Activated B cell treated with CpG ODN at 0.5 μM for 24 hours (primary cell): ENCODE results near the gene SERPIND1. TPM values are rescaled to one million over a fixed set of nuclear protein-coding genes. Genes with fewer than 3 reads are reported as not detected.
"Not testable (repeated sequence)": the region's sequence is repeated elsewhere in the genome, so short reads cannot be mapped to it uniquely, and the experiment has no call there.

Source experiments
- ATAC-seq: fragments of 200-7000 bp; cut with Tn5 transposase; one replicate; pipeline ENCODE4 v1.10.0; 2021; ENCODE audit warnings: low read depth, mild to moderate bottlenecking, moderate library complexity
- CTCF ChIA-PET: fragments of 350-600 bp; sonication (Branson Sonifier 250); formaldehyde crosslinking; loops from one replicate; lab custom pipeline; 2021; ENCODE audit warnings: antibody characterized with exemption; lab: Charles Lee
- POLR2A ChIA-PET: fragments of 350-600 bp; sonication (Branson Sonifier 250); formaldehyde crosslinking; loops from one replicate; lab custom pipeline; 2021; ENCODE audit warnings: antibody characterized with exemption; lab: Charles Lee
- DNase-seq: peaks from one replicate; pipeline ENCODE4 v3.0.0; 2022
- H3K27ac Mint-ChIP-seq: one replicate; pipeline ENCODE4 v1.8.0; 2020; ENCODE audit warnings: mixed read lengths
- H3K27me3 Mint-ChIP-seq: one replicate; pipeline ENCODE4 v1.8.0; 2021; ENCODE audit warnings: mixed read lengths
- H3K36me3 Mint-ChIP-seq: one replicate; pipeline ENCODE4 v1.8.0; 2021; ENCODE audit warnings: low read depth, mixed read lengths
- H3K4me1 Mint-ChIP-seq: one replicate; pipeline ENCODE4 v1.8.0; 2021; ENCODE audit warnings: mixed read lengths
- H3K4me3 Mint-ChIP-seq: one replicate; pipeline ENCODE4 v1.8.0; 2020; ENCODE audit warnings: mild to moderate bottlenecking, mixed read lengths
- H3K9me3 Mint-ChIP-seq: one replicate; pipeline ENCODE4 v1.8.0; 2020; ENCODE audit warnings: mixed read lengths
- intact Hi-C: fragments of 100-400 bp; cut with micrococcal nuclease; formaldehyde crosslinking; loops from one replicate; pipeline ENCODE4 v1.15.1; 2024
- total RNA-seq: library from RNA; stranded (reverse); gene quantifications from 2 replicates; pipeline ENCODE4 v1.2.3, GENCODE V29; 2022
- TF ChIP-seq, protein P1 (sequence below): fragments of 200-600 bp; IDR thresholded peaks from one replicate; pipeline ENCODE4 v1.8.0; 2022; ENCODE audit warnings: antibody characterized with exemption, mild to moderate bottlenecking

The SERPIND1 gene
- total RNA-seq, 1 donor from 2014 or later = not detected

DNA sequence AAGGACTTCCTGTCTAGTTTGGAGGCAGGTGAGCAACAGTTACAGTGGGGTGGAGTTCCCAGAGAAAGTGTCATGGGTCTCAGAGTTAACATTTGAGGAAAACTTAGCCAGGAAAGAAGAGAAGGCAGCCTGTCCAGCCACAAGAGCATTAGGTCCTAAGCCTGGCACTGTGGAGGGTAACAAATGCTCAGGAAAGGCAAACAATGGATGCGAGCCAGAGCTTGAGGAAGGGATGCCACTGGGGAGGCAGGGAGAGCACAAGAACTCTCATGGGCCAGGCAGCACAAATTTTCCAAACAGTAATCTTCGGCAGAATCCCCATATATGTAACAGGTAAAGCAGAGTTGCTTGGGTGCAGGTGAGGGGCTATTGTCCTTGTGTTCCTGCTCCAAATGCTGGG lies 8.0 kb upstream of the SERPIND1 start:
- DNase-seq = no peak
- intact Hi-C loops = no loop called here
- TF ChIP-seq, protein P1, sequence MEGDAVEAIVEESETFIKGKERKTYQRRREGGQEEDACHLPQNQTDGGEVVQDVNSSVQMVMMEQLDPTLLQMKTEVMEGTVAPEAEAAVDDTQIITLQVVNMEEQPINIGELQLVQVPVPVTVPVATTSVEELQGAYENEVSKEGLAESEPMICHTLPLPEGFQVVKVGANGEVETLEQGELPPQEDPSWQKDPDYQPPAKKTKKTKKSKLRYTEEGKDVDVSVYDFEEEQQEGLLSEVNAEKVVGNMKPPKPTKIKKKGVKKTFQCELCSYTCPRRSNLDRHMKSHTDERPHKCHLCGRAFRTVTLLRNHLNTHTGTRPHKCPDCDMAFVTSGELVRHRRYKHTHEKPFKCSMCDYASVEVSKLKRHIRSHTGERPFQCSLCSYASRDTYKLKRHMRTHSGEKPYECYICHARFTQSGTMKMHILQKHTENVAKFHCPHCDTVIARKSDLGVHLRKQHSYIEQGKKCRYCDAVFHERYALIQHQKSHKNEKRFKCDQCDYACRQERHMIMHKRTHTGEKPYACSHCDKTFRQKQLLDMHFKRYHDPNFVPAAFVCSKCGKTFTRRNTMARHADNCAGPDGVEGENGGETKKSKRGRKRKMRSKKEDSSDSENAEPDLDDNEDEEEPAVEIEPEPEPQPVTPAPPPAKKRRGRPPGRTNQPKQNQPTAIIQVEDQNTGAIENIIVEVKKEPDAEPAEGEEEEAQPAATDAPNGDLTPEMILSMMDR = no peak
- ChIA-PET POLR2A (interaction anchor here (0.6 kb wide), 1 partner anchor 10 kb away, joined by 8 read pairs; no protein-coding TSS in a partner anchor), CTCF (no interaction called here)
- no peak for ATAC-seq
- no peak overlapping the region for H3K27ac Mint-ChIP-seq
- H3K4me3 Mint-ChIP-seq = no peak overlapping the region
- no peaks in the 10 kb centered on the region for H3K27me3 Mint-ChIP-seq
- H3K36me3 Mint-ChIP-seq = peaks cover 64% of the 10 kb centered on the region
- H3K9me3 Mint-ChIP-seq = no peaks in the 10 kb centered on the region
- no peaks in the 10 kb centered on the region for H3K4me1 Mint-ChIP-seq

DNA sequence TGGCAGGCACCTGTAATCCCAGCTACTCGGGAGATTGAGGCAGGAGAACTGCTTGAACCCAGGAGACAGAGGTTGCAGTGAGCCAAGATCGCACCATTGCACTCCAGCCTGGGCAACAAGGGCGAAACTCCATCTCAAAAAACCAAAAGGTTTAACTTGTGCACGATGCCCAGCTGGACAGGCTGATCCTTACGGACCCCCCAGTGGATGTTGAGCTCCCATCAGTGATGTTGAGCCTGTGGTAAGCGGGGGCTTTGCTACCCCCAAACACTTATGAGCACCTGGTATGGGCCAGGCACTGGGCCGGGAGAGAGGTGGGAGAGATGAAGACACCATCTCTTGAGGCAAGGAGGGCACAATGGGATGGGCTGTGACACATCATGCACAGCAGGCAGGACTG lies 7.4 kb upstream of the SERPIND1 start:
- ChIA-PET POLR2A (no interaction called here), CTCF (no interaction called here)
- intact Hi-C loops = no loop called here
- TF ChIP-seq, protein P1 = no peak
- Mint-ChIP-seq H3K4me1 (no peaks in the 10 kb centered on the region), H3K27me3 (no peaks in the 10 kb centered on the region), H3K9me3 (no peaks in the 10 kb centered on the region), H3K36me3 (peaks cover 59% of the 10 kb centered on the region), H3K4me3 (no peak overlapping the region), H3K27ac (no peak overlapping the region)
- no peak for DNase-seq
- no peak for ATAC-seq

DNA sequence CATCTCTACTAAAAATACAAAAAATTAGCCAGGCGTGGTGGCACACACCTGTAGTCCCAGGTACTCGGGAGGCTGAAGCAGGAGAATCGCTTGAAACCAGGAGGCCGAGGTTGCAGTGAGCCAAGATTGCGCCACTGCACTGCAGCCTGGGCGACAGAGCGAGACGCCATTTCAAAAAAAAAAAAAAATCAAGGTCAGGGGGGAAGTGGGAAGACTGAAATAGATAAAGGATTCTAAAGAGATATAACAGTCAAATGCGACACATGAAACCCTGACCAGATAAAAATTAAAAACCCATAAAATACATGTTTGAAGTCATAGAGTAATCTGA lies 4.5 kb upstream of the SERPIND1 start:
- CTCF ChIA-PET, H3K27me3 Mint-ChIP-seq, H3K27ac Mint-ChIP-seq, H3K4me3 Mint-ChIP-seq, H3K9me3 Mint-ChIP-seq, ATAC-seq, H3K4me1 Mint-ChIP-seq, DNase-seq, POLR2A ChIA-PET, intact Hi-C loops: not testable (repeated sequence)
- H3K36me3 Mint-ChIP-seq = peaks cover 45% of the 10 kb centered on the region

DNA sequence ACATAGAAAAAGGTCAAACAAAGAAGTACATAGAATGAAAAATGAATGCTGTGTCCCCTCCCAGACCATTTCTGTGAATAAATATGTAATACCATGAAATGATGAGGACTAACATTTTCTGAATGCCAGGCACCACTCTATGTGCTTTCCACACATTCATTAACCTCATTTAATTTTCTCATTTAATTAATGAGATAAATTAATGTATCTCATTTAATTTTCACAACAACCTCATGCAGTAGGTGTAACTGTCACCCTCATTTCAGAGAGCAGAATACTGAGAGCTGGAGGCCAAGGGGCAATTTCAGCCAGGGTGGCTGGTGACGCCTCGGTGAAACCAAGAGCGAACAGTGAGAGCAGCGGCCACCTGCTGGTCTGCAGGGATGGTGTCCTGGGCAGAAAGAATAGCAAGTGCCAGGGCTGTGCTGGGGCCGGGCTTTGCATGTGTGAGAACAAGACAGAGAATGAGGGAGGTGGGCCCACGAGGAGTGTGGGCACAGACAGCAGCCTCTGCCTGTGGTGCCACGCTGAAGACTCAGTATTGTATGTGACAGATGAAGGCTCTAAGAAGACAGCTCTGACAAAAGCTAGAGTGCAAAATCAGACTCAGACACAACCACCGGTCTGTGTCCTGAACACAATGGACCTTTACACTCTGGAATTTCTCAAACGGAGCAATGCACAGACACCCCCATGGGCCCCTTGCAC lies 1.8 kb upstream of the SERPIND1 start:
- ATAC-seq (no peak), DNase-seq (no peak)
- no peaks in the 10 kb centered on the region for H3K9me3 Mint-ChIP-seq
- CTCF ChIA-PET = no interaction called here
- peaks cover 40% of the 10 kb centered on the region for H3K36me3 Mint-ChIP-seq
- intact Hi-C loops = no loop called here
- no peak overlapping the region for H3K27ac Mint-ChIP-seq
- TF ChIP-seq, protein P1 = no peak
- H3K27me3 Mint-ChIP-seq = no peaks in the 10 kb centered on the region
- POLR2A ChIA-PET = no interaction called here
- no peaks in the 10 kb centered on the region for H3K4me1 Mint-ChIP-seq
- H3K4me3 Mint-ChIP-seq = no peak overlapping the region

DNA sequence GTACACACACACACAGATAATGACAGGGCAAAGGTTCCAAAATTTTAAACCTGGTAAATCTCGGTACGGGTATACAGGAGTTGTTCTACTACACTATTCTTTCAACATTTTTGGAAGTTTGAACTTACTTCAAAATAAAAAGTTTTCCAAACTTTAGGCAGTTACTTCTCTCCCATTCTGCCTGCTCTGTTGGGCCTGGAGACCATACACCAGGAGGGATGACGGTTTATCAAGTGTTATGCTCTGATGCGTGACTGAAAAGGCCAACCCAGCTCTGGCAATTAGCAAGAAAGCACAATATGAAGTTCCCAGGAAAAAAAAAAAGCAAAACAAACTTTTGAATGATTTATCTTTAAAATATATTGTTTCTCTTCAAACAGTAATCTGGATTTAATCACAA lies 969 bp downstream of the SERPIND1 start:
- TF ChIP-seq, protein P1 = no peak
- Mint-ChIP-seq H3K27me3 (no peaks in the 10 kb centered on the region), H3K9me3 (no peaks in the 10 kb centered on the region), H3K4me1 (no peaks in the 10 kb centered on the region), H3K27ac (no peak overlapping the region), H3K36me3 (peaks cover 45% of the 10 kb centered on the region), H3K4me3 (no peak overlapping the region)
- CTCF ChIA-PET = interaction anchor here (1.2 kb wide), 1 partner anchor 10 kb away, joined by 6 read pairs; no protein-coding TSS in a partner anchor
- ATAC-seq (no peak), DNase-seq (no peak)
- intact Hi-C loops = no loop called here
- POLR2A ChIA-PET = no interaction called here
